Transverse colon (tissue), 4 donors: ENCODE results near the gene NUDT22. TPM values are rescaled to one million over a fixed set of nuclear protein-coding genes. Genes with fewer than 3 reads are reported as not detected.
A peak's percentile ranks its signal among the peaks of the same experiment; 100 is the strongest.

Experiments
- DNase-seq: peaks from one replicate; pipeline ENCODE4 v3.0.0-alpha.2; 2019
- H3K27ac ChIP-seq, 4 donors: fragments of 200-600 bp; sonication (generic); 2 replicates each; pipeline ENCODE4 v1.5.1; 2016 to 2018; ENCODE audit warnings: inconsistent platforms in 4 of 4
- H3K27me3 ChIP-seq: fragments of 200-600 bp; sonication (generic); 2 replicates; pipeline ENCODE4 v1.5.1; 2017; ENCODE audit warnings: inconsistent platforms
- H3K36me3 ChIP-seq, 4 donors: fragments of 200-600 bp; sonication (generic); 2 replicates each; pipeline ENCODE4 v1.5.1; 2017 to 2019; ENCODE audit warnings: inconsistent platforms in 4 of 4
- H3K4me1 ChIP-seq, 4 donors: fragments of 200-600 bp; sonication (generic); 2 replicates each; pipeline ENCODE4 v1.5.1; 2017 to 2020; ENCODE audit warnings: inconsistent platforms in 4 of 4
- H3K4me3 ChIP-seq, 4 donors: fragments of 200-600 bp; sonication (generic); 1 replicate in 1 of 4; 2 replicates in 3 of 4; pipeline versions ENCODE4 v1.5.1 to v1.6.1; 2017 to 2019; ENCODE audit warnings: inconsistent platforms in 4 of 4
- H3K9me3 ChIP-seq, 2 donors: fragments of 200-600 bp; sonication (generic); 2 replicates each; pipeline ENCODE4 v1.5.1; 2017 to 2019; ENCODE audit warnings: inconsistent platforms in 2 of 2
- EP300 ChIP-seq: sonication (generic); formaldehyde crosslinking; IDR thresholded peaks from one replicate; pipeline ENCODE4 v1.6.1; 2017; ENCODE audit warnings: antibody characterized with exemption, low read depth
- POLR2A ChIP-seq: fragments of 450-650 bp; IDR thresholded peaks from one replicate; pipeline ENCODE4 v1.6.1; 2016; ENCODE audit warnings: antibody characterized with exemption, mild to moderate bottlenecking, moderate library complexity
- POLR2AphosphoS5 ChIP-seq, 3 donors: sonication (generic); formaldehyde crosslinking; IDR thresholded peaks; one replicate each; pipeline ENCODE4 v1.6.1; 2016; ENCODE audit warnings: antibody characterized with exemption in 3 of 3
- WGBS, 2 donors: methylation state at CpG; one replicate each; pipeline ENCODE4 v1.1.5; 2018; ENCODE audit warnings: low coverage in 1 of 2; 5-methylcytosine and 5-hydroxymethylcytosine counted together
- in situ Hi-C, 4 donors: fragments of 200-750 bp; cut with MboI; loops; one replicate each; pipeline versions ENCODE4 v1.15.0 to v1.15.1; 2017; ENCODE audit warnings: low sequenced_read_pairs in 3 of 4, low pct_ligation_motif_present in 1 of 4, low pct_unique_long_range_greater_than_20kb in 1 of 4
- intact Hi-C: fragments of 100-400 bp; cut with DNase I; formaldehyde crosslinking; loops from one replicate; pipeline ENCODE4 v1.15.1; 2023; ENCODE audit warnings: low total_unique reads
- total RNA-seq, 4 donors: library from RNA; depleted of rRNA; stranded (reverse); fragments of >200 nt; gene quantifications; one replicate each; pipeline ENCODE4 v1.1.0, GENCODE V29; 2016
- TF ChIP-seq, protein P1 (sequence below), 5 experiments: fragments of 200-600 bp in 3 of 5; fragments of 450-650 bp in 2 of 5; sonication (generic) in 3 of 5; IDR thresholded peaks; 1 replicate in 2 of 5; 2 replicates in 3 of 5; pipeline ENCODE4 v1.5.1; 2016 to 2017; ENCODE audit warnings: antibody characterized with exemption in 5 of 5, inconsistent platforms in 3 of 5, mild to moderate bottlenecking in 2 of 5, moderate library complexity in 1 of 5

NUDT22 gene
- total RNA-seq, 4 donors from 2014 or later, result 84.0 to 215 (median 127) TPM

DNA sequence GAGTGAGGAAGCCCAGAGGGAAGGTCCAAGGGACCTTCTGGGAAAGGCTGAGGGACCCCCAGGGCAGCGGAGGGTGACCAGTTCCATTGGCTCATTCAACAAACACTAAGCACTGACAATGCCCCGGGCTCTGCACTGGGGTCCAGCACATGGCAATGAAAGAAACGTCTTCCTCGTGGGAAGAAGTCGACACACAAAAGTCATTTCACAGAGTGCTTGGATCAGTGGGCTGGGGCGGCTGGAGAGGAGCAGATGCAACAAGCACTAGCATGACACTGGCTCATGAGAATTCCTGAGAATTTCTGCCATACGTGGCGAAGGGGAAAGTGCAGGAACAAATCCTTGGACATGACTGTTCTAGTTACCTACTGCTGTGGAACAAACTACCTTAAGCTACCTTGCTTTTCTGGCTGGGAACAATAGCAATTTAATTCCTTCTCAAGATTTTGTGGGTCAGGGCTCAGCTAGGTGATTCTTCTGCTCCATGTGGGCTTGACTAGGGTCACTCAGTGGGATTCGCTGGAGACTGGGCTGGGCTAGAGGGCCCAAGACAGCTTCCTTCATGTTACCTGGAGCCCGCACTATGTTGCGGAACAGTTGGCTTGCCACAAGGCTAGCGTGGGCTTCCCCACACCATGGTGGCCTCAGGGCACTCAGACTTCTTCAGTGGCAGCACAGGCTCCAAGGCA lies 47.0 kb upstream of the NUDT22 start:
- Histone ChIP-seq H3K9me3 (no peaks in the 10 kb centered on the region), H3K27me3 (no peaks in the 10 kb centered on the region), H3K27ac (no peak overlapping the region), H3K4me3 (no peak overlapping the region), H3K36me3 (no peaks in the 10 kb centered on the region), H3K4me1 (peaks cover 20 to 28% (median 21%) of the 10 kb centered on the region in 4 donors)
- intact Hi-C loops (no loop called here), in situ Hi-C loops (no loop called here)
- WGBS, 2 donors, result 93% methylated on average over 12 of the region's 12 CpGs; no CpG with 5 or more reads in 1 of the 2 donors
- no peak for DNase-seq
- TF ChIP-seq EP300 (no peak), POLR2AphosphoS5 (IDR thresholded peaks at IDR 0.05) (no peak), POLR2A (no peak)
- TF ChIP-seq, protein P1, sequence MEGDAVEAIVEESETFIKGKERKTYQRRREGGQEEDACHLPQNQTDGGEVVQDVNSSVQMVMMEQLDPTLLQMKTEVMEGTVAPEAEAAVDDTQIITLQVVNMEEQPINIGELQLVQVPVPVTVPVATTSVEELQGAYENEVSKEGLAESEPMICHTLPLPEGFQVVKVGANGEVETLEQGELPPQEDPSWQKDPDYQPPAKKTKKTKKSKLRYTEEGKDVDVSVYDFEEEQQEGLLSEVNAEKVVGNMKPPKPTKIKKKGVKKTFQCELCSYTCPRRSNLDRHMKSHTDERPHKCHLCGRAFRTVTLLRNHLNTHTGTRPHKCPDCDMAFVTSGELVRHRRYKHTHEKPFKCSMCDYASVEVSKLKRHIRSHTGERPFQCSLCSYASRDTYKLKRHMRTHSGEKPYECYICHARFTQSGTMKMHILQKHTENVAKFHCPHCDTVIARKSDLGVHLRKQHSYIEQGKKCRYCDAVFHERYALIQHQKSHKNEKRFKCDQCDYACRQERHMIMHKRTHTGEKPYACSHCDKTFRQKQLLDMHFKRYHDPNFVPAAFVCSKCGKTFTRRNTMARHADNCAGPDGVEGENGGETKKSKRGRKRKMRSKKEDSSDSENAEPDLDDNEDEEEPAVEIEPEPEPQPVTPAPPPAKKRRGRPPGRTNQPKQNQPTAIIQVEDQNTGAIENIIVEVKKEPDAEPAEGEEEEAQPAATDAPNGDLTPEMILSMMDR (IDR thresholded peaks at IDR 0.05), result no peak

- intact Hi-C loops (no loop called here), in situ Hi-C loops (no loop called here)
- DNase-seq, result no peak
- no peaks in the 10 kb centered on the region for H3K36me3 ChIP-seq
- H3K4me3 ChIP-seq, result no peak overlapping the region
- no peaks in the 10 kb centered on the region for H3K9me3 ChIP-seq
- WGBS, 2 donors, result 54 to 64% methylated on average over 3 to 5 of the region's 5 CpGs
- H3K27ac ChIP-seq, result peak overlapping the region; percentile 78 to 84 (median 80)
- TF ChIP-seq EP300, result no peak
- no peak for TF ChIP-seq POLR2A
- no peak for TF ChIP-seq POLR2AphosphoS5 (IDR thresholded peaks at IDR 0.05)
- TF ChIP-seq, protein P1 (IDR thresholded peaks at IDR 0.05), result no peak
- H3K27me3 ChIP-seq, result no peaks in the 10 kb centered on the region
- peaks cover 21 to 37% (median 30%) of the 10 kb centered on the region in 4 donors for H3K4me1 ChIP-seq
Measured at GRCh38 chr11:64180891-64181290, 45.2 kb upstream of the NUDT22 start.

DNA sequence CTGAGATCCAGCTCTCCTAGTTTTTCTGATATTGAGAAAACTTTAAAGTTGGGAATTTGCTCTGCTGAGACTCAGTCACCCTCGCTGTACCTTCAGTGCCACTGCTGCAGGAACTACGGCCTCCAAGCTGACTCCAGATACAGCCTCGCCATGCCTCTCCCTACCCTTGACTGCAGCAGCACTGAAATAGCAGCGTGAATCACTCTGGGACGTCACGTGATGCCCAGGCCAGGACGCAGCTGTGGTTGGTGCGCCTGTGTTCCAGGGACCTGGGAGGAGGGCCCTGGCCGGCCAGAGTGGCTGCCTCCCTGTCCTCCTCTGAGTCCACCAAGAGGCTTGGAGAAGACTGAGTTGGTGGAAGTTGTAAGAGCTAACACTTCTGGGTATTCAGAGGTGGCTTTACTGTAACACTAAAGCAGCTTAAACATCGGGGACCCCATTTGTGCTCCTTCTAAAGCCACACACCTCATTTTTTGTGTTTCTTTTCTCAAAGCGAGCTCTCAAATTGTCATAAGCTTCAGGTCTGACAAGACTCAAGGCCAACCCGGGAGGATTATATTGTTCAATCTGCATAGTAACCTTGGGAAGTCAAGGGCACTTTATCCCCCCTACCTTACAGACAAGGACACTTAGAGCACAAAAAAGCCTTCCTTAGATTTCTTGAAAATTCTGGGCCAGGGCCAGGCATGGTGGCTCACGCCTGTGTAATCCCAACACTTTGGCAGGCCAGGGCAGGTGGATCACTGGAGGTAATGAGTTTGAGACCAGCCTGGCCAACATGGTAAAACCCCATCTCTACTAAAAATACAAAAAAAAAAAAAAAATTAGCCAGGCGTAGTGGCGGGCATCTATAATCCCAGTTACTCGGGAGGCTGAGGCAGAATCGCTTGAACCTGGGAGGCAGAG lies 44.3 kb upstream of the NUDT22 start:
- no peaks in the 10 kb centered on the region for H3K9me3 ChIP-seq
- no peaks in the 10 kb centered on the region for H3K36me3 ChIP-seq
- H3K4me1 ChIP-seq, result peaks cover 21 to 37% (median 30%) of the 10 kb centered on the region in 4 donors
- peak; percentile 93 for DNase-seq
- intact Hi-C loops, result no loop called here
- H3K27me3 ChIP-seq, result no peaks in the 10 kb centered on the region
- no peak overlapping the region for H3K4me3 ChIP-seq
- TF ChIP-seq, protein P1 (IDR thresholded peaks at IDR 0.05), result no peak
- no peak for TF ChIP-seq EP300
- TF ChIP-seq POLR2AphosphoS5 (IDR thresholded peaks at IDR 0.05), result peak; percentile 97 to 99 (median 97)
- TF ChIP-seq POLR2A, result peak; percentile 90
- WGBS, 2 donors, result 33 to 39% methylated on average over 1 to 17 of the region's 17 CpGs
- in situ Hi-C loops, result no loop called here
- H3K27ac ChIP-seq, result peak overlapping the region; percentile 78 to 84 (median 80)

DNA sequence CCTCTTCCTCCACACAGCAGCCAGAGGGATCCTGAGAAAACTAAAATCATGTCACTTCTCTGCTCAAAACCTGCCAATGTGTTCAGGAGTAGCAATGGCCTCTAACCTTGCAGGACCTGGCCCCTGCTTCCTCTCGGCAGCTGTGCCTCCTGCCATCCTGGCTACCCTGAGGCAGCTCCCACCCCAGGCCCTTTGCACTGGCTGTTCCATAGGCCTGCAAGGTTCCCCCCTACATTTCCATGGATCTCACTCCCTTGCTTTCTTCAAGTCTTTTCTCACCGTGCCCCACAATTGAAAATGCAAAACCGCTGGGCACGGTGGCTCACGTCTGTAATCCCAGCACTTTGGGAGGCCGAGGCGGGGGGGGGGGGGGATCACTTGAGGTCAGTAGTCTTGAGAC lies 42.2 kb upstream of the NUDT22 start:
- TF ChIP-seq POLR2AphosphoS5 (IDR thresholded peaks at IDR 0.05) (no peak), EP300 (no peak), POLR2A (no peak)
- TF ChIP-seq, protein P1 (IDR thresholded peaks at IDR 0.05), result no peak
- no peak for DNase-seq
- no peaks in the 10 kb centered on the region for H3K36me3 ChIP-seq
- H3K4me3 ChIP-seq, result no peak overlapping the region
- H3K27me3 ChIP-seq, result no peaks in the 10 kb centered on the region
- peak overlapping the region; percentile 93 to 99 (median 95) for H3K27ac ChIP-seq
- no peaks in the 10 kb centered on the region for H3K9me3 ChIP-seq
- in situ Hi-C loops (no loop called here), intact Hi-C loops (no loop called here)
- 92 to 95% methylated on average over 3 to 7 of the region's 7 CpGs for WGBS, 2 donors
- peaks cover 24 to 37% (median 30%) of the 10 kb centered on the region in 4 donors for H3K4me1 ChIP-seq
